H9 (cell line): Measurements from ENCODE around the gene DIS3L. TPM values are rescaled to one million over a fixed set of nuclear protein-coding genes. Genes with fewer than 3 reads are reported as not detected.

ENCODE experiments used
- DNase-seq: peaks from one replicate; pipeline ENCODE4 v3.0.0-alpha.2; 2017
- H2AFZ ChIP-seq: one replicate; pipeline ENCODE4 v1.6.1; 2013; ENCODE audit warnings: mild to moderate bottlenecking, low read length, control low read depth, moderate library complexity
- H2AK5ac ChIP-seq: 2 replicates; pipeline ENCODE4 v1.6.1; 2013; ENCODE audit warnings: low read length, control low read depth, mixed read lengths; ENCODE audit not compliant: insufficient read length
- H2BK120ac ChIP-seq: one replicate; pipeline ENCODE4 v1.6.1; 2013; ENCODE audit warnings: low read depth, mild to moderate bottlenecking, low read length, control low read depth, inconsistent platforms; ENCODE audit not compliant: poor library complexity, severe bottlenecking
- H2BK12ac ChIP-seq: 2 replicates; pipeline ENCODE4 v1.6.1; 2013; ENCODE audit warnings: low read length, control low read depth, mixed read lengths, low read depth; ENCODE audit not compliant: insufficient read length
- H2BK15ac ChIP-seq: 2 replicates; pipeline ENCODE4 v1.6.1; 2013; ENCODE audit warnings: low read depth, low read length, control low read depth
- H2BK20ac ChIP-seq: one replicate; pipeline ENCODE4 v1.6.1; 2013; ENCODE audit warnings: low read depth, mild to moderate bottlenecking, low read length, control low read depth, inconsistent platforms; ENCODE audit not compliant: poor library complexity, severe bottlenecking
- H2BK5ac ChIP-seq: 2 replicates; pipeline ENCODE4 v1.6.1; 2013; ENCODE audit warnings: low read length, control low read depth, mixed read lengths; ENCODE audit not compliant: insufficient read length
- H3K14ac ChIP-seq: 2 replicates; pipeline ENCODE4 v1.6.1; 2013; ENCODE audit warnings: low read length, control low read depth; ENCODE audit not compliant: insufficient read depth
- H3K18ac ChIP-seq: 2 replicates; pipeline ENCODE4 v1.6.1; 2013; ENCODE audit warnings: low read depth, mild to moderate bottlenecking, mixed read lengths, low read length, control low read depth; ENCODE audit not compliant: insufficient read length
- H3K23ac ChIP-seq: 2 replicates; pipeline ENCODE4 v1.6.1; 2013; ENCODE audit warnings: low read length, control low read depth, mixed read lengths, low read depth; ENCODE audit not compliant: insufficient read length
- H3K23me2 ChIP-seq: 2 replicates; pipeline ENCODE4 v1.6.1; 2013; ENCODE audit warnings: low read depth, mild to moderate bottlenecking, mixed read lengths, low read length, control low read depth; ENCODE audit not compliant: insufficient read length, poor library complexity, severe bottlenecking
- H3K27ac ChIP-seq: 2 replicates; pipeline ENCODE4 v1.5.1; 2013; ENCODE audit warnings: low read length, control low read depth, mixed read lengths, low read depth; ENCODE audit not compliant: insufficient read length
- H3K27me3 ChIP-seq: 2 replicates; pipeline ENCODE4 v1.6.1; 2013; ENCODE audit warnings: low read length, control low read depth, inconsistent platforms; ENCODE audit not compliant: insufficient read depth
- H3K4ac ChIP-seq: 2 replicates; pipeline ENCODE4 v1.6.1; 2013; ENCODE audit warnings: low read depth, mild to moderate bottlenecking, control low read depth, inconsistent platforms, low read length, moderate library complexity
- H3K4me1 ChIP-seq: 2 replicates; pipeline ENCODE4 v1.6.1; 2013; ENCODE audit warnings: low read length, control low read depth, inconsistent platforms; ENCODE audit not compliant: insufficient read depth
- H3K4me2 ChIP-seq: 2 replicates; pipeline ENCODE4 v1.6.1; 2013; ENCODE audit warnings: low read length, control low read depth, mixed read lengths; ENCODE audit not compliant: insufficient read length, insufficient read depth
- H3K56ac ChIP-seq: 2 replicates; pipeline ENCODE4 v1.6.1; 2013; ENCODE audit warnings: low read depth, mild to moderate bottlenecking, mixed read lengths, low read length, control low read depth; ENCODE audit not compliant: insufficient read length
- H3K79me1 ChIP-seq: 2 replicates; pipeline ENCODE4 v1.6.1; 2013; ENCODE audit warnings: low read depth, mild to moderate bottlenecking, moderate library complexity, low read length, control low read depth, inconsistent platforms; ENCODE audit not compliant: insufficient read depth, poor library complexity, severe bottlenecking
- H3K79me2 ChIP-seq: 2 replicates; pipeline ENCODE4 v1.6.1; 2013; ENCODE audit warnings: low read length, control low read depth, inconsistent platforms; ENCODE audit not compliant: insufficient read depth
- H3K9ac ChIP-seq: 2 replicates; pipeline ENCODE4 v1.6.1; 2013; ENCODE audit warnings: low read length, control low read depth, mixed read lengths; ENCODE audit not compliant: insufficient read length; ENCODE audit errors: extremely low read depth
- H3K9me3 ChIP-seq: one replicate; pipeline ENCODE4 v1.6.1; 2013; ENCODE audit warnings: low read depth, low read length, inconsistent platforms; ENCODE audit not compliant: control insufficient read depth
- H3T11ph ChIP-seq: one replicate; pipeline ENCODE4 v1.6.1; 2013; ENCODE audit warnings: mild to moderate bottlenecking, low read length, control low read depth, inconsistent platforms
- H4K20me1 ChIP-seq: one replicate; pipeline ENCODE4 v1.6.1; 2013; ENCODE audit not compliant: control insufficient read depth, insufficient read length, insufficient read depth
- H4K5ac ChIP-seq: 2 replicates; pipeline ENCODE4 v1.6.1; 2013; ENCODE audit warnings: low read depth, mild to moderate bottlenecking, mixed read lengths, low read length, control low read depth; ENCODE audit not compliant: insufficient read length
- H4K8ac ChIP-seq: replicated peaks from 2 replicates; pipeline ENCODE4 v1.6.1; 2013; ENCODE audit warnings: low read length, control low read depth, mixed read lengths, low read depth; ENCODE audit not compliant: insufficient read length
- H4K91ac ChIP-seq: 2 replicates; pipeline ENCODE4 v1.6.1; 2013; ENCODE audit warnings: low read depth, mild to moderate bottlenecking, moderate library complexity, mixed read lengths, low read length, control low read depth; ENCODE audit not compliant: insufficient read length
- H3K27ac Mint-ChIP-seq, 3 experiments: 2 replicates in 2 of 3; 3 replicates in 1 of 3; pipeline ENCODE4 v1.8.0; 2020 to 2021; ENCODE audit warnings: mixed read lengths in 3 of 3, mild to moderate bottlenecking in 1 of 3, moderate library complexity in 1 of 3
- H3K27me3 Mint-ChIP-seq: 2 replicates; pipeline ENCODE4 v1.8.0; 2021; ENCODE audit warnings: low read depth, mild to moderate bottlenecking, moderate library complexity, mixed read lengths
- H3K36me3 Mint-ChIP-seq, 3 experiments: 2 replicates in 2 of 3; 3 replicates in 1 of 3; pipeline ENCODE4 v1.8.0; 2020 to 2021; ENCODE audit warnings: low read depth in 3 of 3, mixed read lengths in 3 of 3; ENCODE audit not compliant: insufficient read depth in 1 of 3
- H3K4me1 Mint-ChIP-seq, 2 experiments: 2 replicates each; pipeline ENCODE4 v1.8.0; 2020; ENCODE audit warnings: mixed read lengths in 2 of 2
- H3K4me3 Mint-ChIP-seq, 2 experiments: 2 replicates in 1 of 2; 3 replicates in 1 of 2; pipeline ENCODE4 v1.8.0; 2020 to 2021; ENCODE audit warnings: mild to moderate bottlenecking in 2 of 2, mixed read lengths in 2 of 2, moderate library complexity in 1 of 2
- H3K9me3 Mint-ChIP-seq, 2 experiments: 2 replicates in 1 of 2; 3 replicates in 1 of 2; pipeline ENCODE4 v1.8.0; 2020; ENCODE audit warnings: mild to moderate bottlenecking in 2 of 2, mixed read lengths in 2 of 2, moderate library complexity in 1 of 2
- whole genome bisulfite sequencing: extraction: QIAGEN DNeasy Blood & Tissue Kit; methylation state at CpG from one replicate; pipeline ENCODE4 v1.1.7; 2013; ENCODE audit warnings: missing lambda C conversion rate, low lambda C conversion rate, mixed read lengths; ENCODE audit not compliant: insufficient read length; ENCODE audit errors: extremely low coverage; 5-methylcytosine and 5-hydroxymethylcytosine counted together
- total RNA-seq: library from RNA; stranded (reverse); gene quantifications from 2 replicates; pipeline ENCODE4 v1.2.1, GENCODE V29; 2021
- TF ChIP-seq, protein P1 (sequence below): fragments of 200-600 bp; sonication (generic); conservative IDR thresholded peaks from 3 replicates; pipeline ENCODE4 v1.8.0; 2021; ENCODE audit warnings: antibody characterized with exemption, mild to moderate bottlenecking

Gene DIS3L
- total RNA-seq, 1 experiment from 2014 or later = 30.2 TPM

DNA sequence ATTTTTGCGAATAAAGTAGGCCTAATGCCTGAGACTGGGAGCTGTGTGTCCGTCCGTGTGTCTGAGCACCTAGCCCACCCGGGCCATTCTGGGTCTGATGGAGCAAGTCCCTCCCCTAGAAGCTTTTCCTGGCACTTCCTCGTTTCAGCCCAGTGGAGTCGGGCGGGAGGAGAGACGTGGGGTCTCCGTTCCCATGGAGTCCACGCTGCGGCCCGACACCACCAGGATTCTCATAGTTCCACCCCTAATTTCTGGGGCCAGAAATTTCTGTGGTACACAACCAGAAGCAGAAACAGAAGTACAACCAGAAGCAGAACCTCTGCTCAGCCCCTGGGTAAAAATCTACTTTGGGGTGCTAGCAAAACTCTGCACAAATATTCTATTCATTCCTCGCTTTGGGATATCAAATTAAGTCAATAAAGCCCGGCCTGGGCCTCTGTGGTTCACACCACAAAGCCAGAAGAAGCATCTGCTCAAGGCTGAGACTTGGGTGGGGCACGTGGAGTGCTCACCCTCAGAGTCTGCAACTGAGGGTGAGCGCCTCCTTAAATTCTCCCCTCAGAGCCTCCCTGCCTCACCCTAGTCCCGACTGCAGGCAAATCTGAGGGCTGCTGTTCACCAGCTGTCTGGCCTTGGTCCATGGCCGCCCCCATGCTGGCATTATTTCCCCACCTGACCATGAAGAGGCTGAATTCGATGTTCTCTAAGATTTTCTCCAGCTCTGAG is 38.3 kb upstream of the DIS3L start:
- no peak overlapping the region for H2BK120ac ChIP-seq
- H3K27ac ChIP-seq = no peak overlapping the region
- peaks cover 2% of the 10 kb centered on the region for H4K20me1 ChIP-seq
- no peak for DNase-seq
- H3K56ac ChIP-seq = no peak overlapping the region
- no peaks in the 10 kb centered on the region for H3K79me1 ChIP-seq
- H3K4me1 Mint-ChIP-seq = peaks cover 20 to 30% of the 10 kb centered on the region in 2 experiments
- H4K91ac ChIP-seq = no peak overlapping the region
- no peak overlapping the region for H3K9ac ChIP-seq
- no peak overlapping the region for H3K23ac ChIP-seq
- no peak overlapping the region for H2AFZ ChIP-seq
- H3K9me3 ChIP-seq = no peaks in the 10 kb centered on the region
- peak overlapping the region; percentile 87 for H3K4me2 ChIP-seq
- H3K18ac ChIP-seq = no peak overlapping the region
- H4K5ac ChIP-seq = no peak overlapping the region
- no peak overlapping the region for H3K14ac ChIP-seq
- H3T11ph ChIP-seq = no peak overlapping the region
- H2BK15ac ChIP-seq = no peak overlapping the region
- no peak overlapping the region for H2BK20ac ChIP-seq
- H3K23me2 ChIP-seq = peaks cover 19% of the 10 kb centered on the region
- no peak overlapping the region for H2BK5ac ChIP-seq
- H3K36me3 Mint-ChIP-seq = no peaks in the 10 kb centered on the region
- H2AK5ac ChIP-seq = no peak overlapping the region
- H4K8ac ChIP-seq = no peak overlapping the region
- TF ChIP-seq, protein P1, sequence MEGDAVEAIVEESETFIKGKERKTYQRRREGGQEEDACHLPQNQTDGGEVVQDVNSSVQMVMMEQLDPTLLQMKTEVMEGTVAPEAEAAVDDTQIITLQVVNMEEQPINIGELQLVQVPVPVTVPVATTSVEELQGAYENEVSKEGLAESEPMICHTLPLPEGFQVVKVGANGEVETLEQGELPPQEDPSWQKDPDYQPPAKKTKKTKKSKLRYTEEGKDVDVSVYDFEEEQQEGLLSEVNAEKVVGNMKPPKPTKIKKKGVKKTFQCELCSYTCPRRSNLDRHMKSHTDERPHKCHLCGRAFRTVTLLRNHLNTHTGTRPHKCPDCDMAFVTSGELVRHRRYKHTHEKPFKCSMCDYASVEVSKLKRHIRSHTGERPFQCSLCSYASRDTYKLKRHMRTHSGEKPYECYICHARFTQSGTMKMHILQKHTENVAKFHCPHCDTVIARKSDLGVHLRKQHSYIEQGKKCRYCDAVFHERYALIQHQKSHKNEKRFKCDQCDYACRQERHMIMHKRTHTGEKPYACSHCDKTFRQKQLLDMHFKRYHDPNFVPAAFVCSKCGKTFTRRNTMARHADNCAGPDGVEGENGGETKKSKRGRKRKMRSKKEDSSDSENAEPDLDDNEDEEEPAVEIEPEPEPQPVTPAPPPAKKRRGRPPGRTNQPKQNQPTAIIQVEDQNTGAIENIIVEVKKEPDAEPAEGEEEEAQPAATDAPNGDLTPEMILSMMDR = no peak
- no peak overlapping the region for H3K27ac Mint-ChIP-seq
- no peaks in the 10 kb centered on the region for H3K79me2 ChIP-seq
- no peaks in the 10 kb centered on the region for H3K4me1 ChIP-seq
- peak overlapping the region; percentile 75 to 95 for H3K4me3 Mint-ChIP-seq
- H2BK12ac ChIP-seq = no peak overlapping the region
- H3K27me3 ChIP-seq = peaks cover 41% of the 10 kb centered on the region
- peaks cover 0 to 4% of the 10 kb centered on the region in 2 experiments; a peak in 1 of 5 replicates for H3K9me3 Mint-ChIP-seq
- no CpG with 5 or more reads among the region's 19 CpGs for whole genome bisulfite sequencing
- H3K4ac ChIP-seq = no peak overlapping the region
- H3K27me3 Mint-ChIP-seq = peaks cover 84% of the 10 kb centered on the region
